OCI-LY1 (cell line): ENCODE results near the gene ARHGAP44.
"Not testable (repeated sequence)": the region's sequence is repeated elsewhere in the genome, so short reads cannot be mapped to it uniquely, and the experiment has no call there.

ENCODE experiments used
- H2AFZ ChIP-seq: fragments of 200-600 bp; sonication (generic), shearing (Covaris generic); 2 replicates; pipeline ENCODE4 v1.6.0; 2014; ENCODE audit warnings: antibody characterized with exemption, mild to moderate bottlenecking, low read length
- H3F3A ChIP-seq: fragments of 200-600 bp; sonication (generic), shearing (Covaris generic); 2 replicates; pipeline ENCODE4 v1.6.0; 2014; ENCODE audit warnings: mild to moderate bottlenecking, antibody characterized with exemption, low read length, moderate library complexity; ENCODE audit not compliant: insufficient read depth
- H3K27ac ChIP-seq: fragments of 200-600 bp; sonication (generic); 2 replicates; pipeline ENCODE4 v1.5.1; 2014; ENCODE audit warnings: low read length, mixed run types, mild to moderate bottlenecking, low read depth; ENCODE audit not compliant: poor library complexity, severe bottlenecking
- H3K27me3 ChIP-seq: fragments of 200-600 bp; sonication (generic); 2 replicates; pipeline ENCODE4 v1.6.0; 2014; ENCODE audit warnings: antibody characterized with exemption, mild to moderate bottlenecking, low read length, moderate library complexity; ENCODE audit not compliant: insufficient read depth
- H3K36me3 ChIP-seq: fragments of 200-600 bp; sonication (generic); 2 replicates; pipeline ENCODE4 v1.6.1; 2014; ENCODE audit warnings: mild to moderate bottlenecking, antibody characterized with exemption, low read length, moderate library complexity, mixed read lengths; ENCODE audit not compliant: insufficient read depth
- H3K4me1 ChIP-seq: fragments of 200-600 bp; sonication (generic); 2 replicates; pipeline ENCODE4 v1.5.1; 2014; ENCODE audit warnings: mild to moderate bottlenecking, low read length, moderate library complexity; ENCODE audit not compliant: insufficient read depth, severe bottlenecking
- H3K4me2 ChIP-seq: fragments of 200-600 bp; sonication (generic), shearing (Covaris generic); 2 replicates; pipeline ENCODE4 v1.6.1; 2014; ENCODE audit warnings: low read length
- H3K4me3 ChIP-seq: fragments of 200-600 bp; sonication (generic); 2 replicates; pipeline ENCODE4 v1.5.1; 2014; ENCODE audit warnings: low read length, low read depth, mild to moderate bottlenecking, mixed read lengths; ENCODE audit not compliant: poor library complexity, severe bottlenecking
- H3K79me2 ChIP-seq: fragments of 200-600 bp; shearing (Covaris generic); 2 replicates; pipeline ENCODE4 v1.6.1; 2016; ENCODE audit warnings: mixed run types, low read length, mixed read lengths; ENCODE audit not compliant: insufficient read depth
- H3K9ac ChIP-seq: fragments of 200-600 bp; sonication (generic), shearing (Covaris generic); 2 replicates; pipeline ENCODE4 v1.6.1; 2014; ENCODE audit warnings: mild to moderate bottlenecking, low read length, mixed read lengths
- H3K9me2 ChIP-seq: fragments of 200-600 bp; sonication (generic), shearing (Covaris generic); 2 replicates; pipeline ENCODE4 v1.6.1; 2014; ENCODE audit warnings: low read depth, mild to moderate bottlenecking, low read length, mixed read lengths
- H3K9me3 ChIP-seq: fragments of 200-600 bp; shearing (Covaris generic); 2 replicates; pipeline ENCODE4 v1.6.1; 2014; ENCODE audit warnings: low read length, mixed read lengths
- H4K20me1 ChIP-seq: fragments of 200-600 bp; sonication (generic), shearing (Covaris generic); 2 replicates; pipeline ENCODE4 v1.6.0; 2016; ENCODE audit warnings: mild to moderate bottlenecking, low read length; ENCODE audit not compliant: insufficient read depth
- CTCF ChIP-seq: fragments of 200-600 bp; sonication (generic), shearing (Covaris generic); IDR thresholded peaks from 2 replicates; pipeline ENCODE4 v1.5.1; 2017; ENCODE audit warnings: mild to moderate bottlenecking, antibody characterized with exemption, low read length, moderate library complexity, mixed read lengths
- EZH2 ChIP-seq: fragments of 200-600 bp; sonication (generic), shearing (Covaris generic); IDR thresholded peaks from 2 replicates; pipeline ENCODE4 v1.8.0; 2017; ENCODE audit warnings: borderline replicate concordance, mixed run types, mild to moderate bottlenecking, antibody characterized with exemption, low read length, moderate library complexity, mixed read lengths

Gene ARHGAP44

GRCh38 chr17:12867726-12868125, 78.4 kb downstream of the ARHGAP44 start:
- Histone ChIP-seq H3K4me1 (no peaks in the 10 kb centered on the region), H3K4me2 (no peak overlapping the region), H3K27ac (no peak overlapping the region), H3F3A (no peaks in the 10 kb centered on the region), H3K4me3 (no peak overlapping the region), H2AFZ (no peak overlapping the region), H3K27me3 (no peaks in the 10 kb centered on the region), H3K9me3 (no peaks in the 10 kb centered on the region), H3K79me2 (no peaks in the 10 kb centered on the region), H3K9ac (no peak overlapping the region), H3K9me2 (no peaks in the 10 kb centered on the region), H4K20me1 (no peaks in the 10 kb centered on the region), H3K36me3 (no peaks in the 10 kb centered on the region)
- TF ChIP-seq CTCF = no peak
- no peak for TF ChIP-seq EZH2

- not testable (repeated sequence) for H3K9me2 ChIP-seq, H3F3A ChIP-seq, H2AFZ ChIP-seq, H3K27ac ChIP-seq, H3K4me1 ChIP-seq, H3K27me3 ChIP-seq, H3K79me2 ChIP-seq, H3K36me3 ChIP-seq, H3K4me2 ChIP-seq, H3K9me3 ChIP-seq, H3K9ac ChIP-seq, H3K4me3 ChIP-seq, H4K20me1 ChIP-seq
Observed at GRCh38 chr17:12873415-12874125, 84.3 kb downstream of the ARHGAP44 start.

GRCh38 chr17:12877953-12878669, 88.8 kb downstream of the ARHGAP44 start:
- no peaks in the 10 kb centered on the region for H3K27me3 ChIP-seq
- H3K4me2 ChIP-seq = no peak overlapping the region
- H3K9me3 ChIP-seq = no peaks in the 10 kb centered on the region
- H3K4me3 ChIP-seq = no peak overlapping the region
- H4K20me1 ChIP-seq = no peaks in the 10 kb centered on the region
- H3K9ac ChIP-seq = no peak overlapping the region
- no peaks in the 10 kb centered on the region for H3K9me2 ChIP-seq
- H2AFZ ChIP-seq = no peak overlapping the region
- H3K27ac ChIP-seq = no peak overlapping the region
- H3K36me3 ChIP-seq = no peaks in the 10 kb centered on the region
- H3K4me1 ChIP-seq = no peaks in the 10 kb centered on the region
- TF ChIP-seq EZH2 (no peak), CTCF (no peak)
- H3F3A ChIP-seq = no peaks in the 10 kb centered on the region
- H3K79me2 ChIP-seq = no peaks in the 10 kb centered on the region

- not testable (repeated sequence) for H2AFZ ChIP-seq, H3K4me3 ChIP-seq, H4K20me1 ChIP-seq, H3K36me3 ChIP-seq, H3F3A ChIP-seq, H3K4me1 ChIP-seq, H3K27ac ChIP-seq, H3K9me2 ChIP-seq, H3K27me3 ChIP-seq, H3K79me2 ChIP-seq, H3K9me3 ChIP-seq, H3K9ac ChIP-seq, H3K4me2 ChIP-seq
Observed at GRCh38 chr17:12879096-12879495, 89.8 kb downstream of the ARHGAP44 start.
